RWPE2 (cell line): ENCODE results near the gene WWOX.

Experiments used
- ATAC-seq: fragments of 200-7000 bp; cut with Tn5 transposase; 3 replicates; pipeline ENCODE4 v1.9.1; 2021; ENCODE audit warnings: low read depth
- DNase-seq: peaks from one replicate; pipeline ENCODE4 v3.0.0-alpha.2; 2020; ENCODE audit warnings: low spot score
- H3K27ac ChIP-seq: fragments of 450-650 bp; 2 replicates; pipeline ENCODE4 v1.5.1; 2017; ENCODE audit warnings: mild to moderate bottlenecking; ENCODE audit not compliant: poor library complexity, severe bottlenecking
- H3K27me3 ChIP-seq: fragments of 250-450 bp; sonication (Bioruptor Pico); 2 replicates; pipeline ENCODE4 v1.5.1; 2021; ENCODE audit warnings: mild to moderate bottlenecking, moderate library complexity; ENCODE audit not compliant: insufficient read depth, poor library complexity, severe bottlenecking
- H3K36me3 ChIP-seq: fragments of 250-450 bp; sonication (Bioruptor Pico); 2 replicates; pipeline ENCODE4 v1.5.1; 2020; ENCODE audit warnings: low read depth, mild to moderate bottlenecking, moderate library complexity
- H3K4me1 ChIP-seq: fragments of 250-450 bp; sonication (Bioruptor Pico); 2 replicates; pipeline ENCODE4 v1.5.1; 2021; ENCODE audit warnings: mild to moderate bottlenecking, moderate library complexity; ENCODE audit not compliant: insufficient read depth, poor library complexity, severe bottlenecking
- H3K4me3 ChIP-seq: fragments of 250-450 bp; sonication (Bioruptor Pico); 2 replicates; pipeline ENCODE4 v1.5.1; 2021; ENCODE audit warnings: mild to moderate bottlenecking, moderate library complexity; ENCODE audit not compliant: severe bottlenecking
- H3K9me3 ChIP-seq: fragments of 250-450 bp; sonication (Bioruptor Pico); 2 replicates; pipeline ENCODE4 v1.5.1; 2021; ENCODE audit warnings: mild to moderate bottlenecking, moderate library complexity; ENCODE audit not compliant: severe bottlenecking
- CTCF ChIP-seq: fragments of 450-650 bp; IDR thresholded peaks from one replicate; pipeline ENCODE4 v1.5.1; 2017; ENCODE audit warnings: mild to moderate bottlenecking, moderate library complexity; ENCODE audit not compliant: poor library complexity, severe bottlenecking

WWOX gene

GRCh38 chr16:78523212-78523985 lies 423.9 kb downstream of the WWOX start:
- H3K27me3 ChIP-seq, result no peaks in the 10 kb centered on the region
- no peak for DNase-seq
- H3K4me1 ChIP-seq, result no peaks in the 10 kb centered on the region
- H3K27ac ChIP-seq, result no peak overlapping the region
- no peaks in the 10 kb centered on the region for H3K9me3 ChIP-seq
- H3K4me3 ChIP-seq, result no peak overlapping the region
- no peak for ATAC-seq
- no peaks in the 10 kb centered on the region for H3K36me3 ChIP-seq
- no peak for TF ChIP-seq CTCF

GRCh38 chr16:78524066-78524595 lies 424.7 kb downstream of the WWOX start:
- no peaks in the 10 kb centered on the region for H3K27me3 ChIP-seq
- H3K9me3 ChIP-seq, result no peaks in the 10 kb centered on the region
- no peaks in the 10 kb centered on the region for H3K4me1 ChIP-seq
- H3K27ac ChIP-seq, result no peak overlapping the region
- TF ChIP-seq CTCF, result no peak
- H3K4me3 ChIP-seq, result no peak overlapping the region
- DNase-seq (no peak), ATAC-seq (no peak)
- H3K36me3 ChIP-seq, result no peaks in the 10 kb centered on the region

- ATAC-seq, result no peak
- H3K9me3 ChIP-seq, result no peaks in the 10 kb centered on the region
- no peak for TF ChIP-seq CTCF
Measured at GRCh38 chr16:78528265-78528664, 428.8 kb downstream of the WWOX start.

GRCh38 chr16:78529881-78530280 lies 430.4 kb downstream of the WWOX start:
- Histone ChIP-seq H3K27me3 (no peaks in the 10 kb centered on the region), H3K36me3 (no peaks in the 10 kb centered on the region), H3K27ac (no peak overlapping the region), H3K4me3 (no peak overlapping the region), H3K9me3 (no peaks in the 10 kb centered on the region), H3K4me1 (no peaks in the 10 kb centered on the region)
- ATAC-seq (no peak), DNase-seq (no peak)
- no peak for TF ChIP-seq CTCF

More at GRCh38 chr16:78528265-78528664, 428.8 kb downstream of the WWOX start:
- no peak overlapping the region for H3K27ac ChIP-seq
- no peak overlapping the region for H3K4me3 ChIP-seq
- H3K36me3 ChIP-seq, result no peaks in the 10 kb centered on the region
- no peaks in the 10 kb centered on the region for H3K27me3 ChIP-seq
- no peaks in the 10 kb centered on the region for H3K4me1 ChIP-seq
- no peak for DNase-seq

- Histone ChIP-seq H3K4me3 (no peak overlapping the region), H3K27me3 (no peaks in the 10 kb centered on the region), H3K36me3 (no peaks in the 10 kb centered on the region), H3K9me3 (no peaks in the 10 kb centered on the region), H3K27ac (no peak overlapping the region), H3K4me1 (no peaks in the 10 kb centered on the region)
- no peak for TF ChIP-seq CTCF
- DNase-seq, result no peak
- ATAC-seq, result no peak
Measured at GRCh38 chr16:78530283-78530682, 430.8 kb downstream of the WWOX start.
